Inflammatory macrophage (primary cell): ENCODE results near the gene ENAH.

Experiments used
- DNase-seq, 2 donors: peaks; one replicate each; pipeline ENCODE4 v3.0.0-alpha.2; 2020 to 2022

Gene ENAH

DNA sequence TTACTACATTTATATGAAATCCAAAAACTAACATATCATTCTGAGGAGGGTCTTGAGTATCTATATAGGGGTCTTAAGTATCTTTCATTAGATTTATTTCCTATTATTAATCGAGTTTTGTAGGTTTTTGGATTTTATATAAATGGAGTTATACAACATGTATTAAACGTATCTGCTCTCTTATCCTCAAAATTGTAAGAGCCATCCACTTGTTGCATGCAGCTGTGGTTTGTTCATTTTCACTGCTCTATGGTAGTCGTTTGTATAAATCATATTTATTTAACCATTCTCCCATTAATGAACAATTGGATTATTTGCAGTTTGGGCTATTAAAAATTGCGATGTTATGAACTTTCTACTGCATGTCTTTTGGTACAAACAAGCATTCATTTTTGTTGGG is 97.1 kb downstream of the ENAH start:
- no peak for DNase-seq

DNA sequence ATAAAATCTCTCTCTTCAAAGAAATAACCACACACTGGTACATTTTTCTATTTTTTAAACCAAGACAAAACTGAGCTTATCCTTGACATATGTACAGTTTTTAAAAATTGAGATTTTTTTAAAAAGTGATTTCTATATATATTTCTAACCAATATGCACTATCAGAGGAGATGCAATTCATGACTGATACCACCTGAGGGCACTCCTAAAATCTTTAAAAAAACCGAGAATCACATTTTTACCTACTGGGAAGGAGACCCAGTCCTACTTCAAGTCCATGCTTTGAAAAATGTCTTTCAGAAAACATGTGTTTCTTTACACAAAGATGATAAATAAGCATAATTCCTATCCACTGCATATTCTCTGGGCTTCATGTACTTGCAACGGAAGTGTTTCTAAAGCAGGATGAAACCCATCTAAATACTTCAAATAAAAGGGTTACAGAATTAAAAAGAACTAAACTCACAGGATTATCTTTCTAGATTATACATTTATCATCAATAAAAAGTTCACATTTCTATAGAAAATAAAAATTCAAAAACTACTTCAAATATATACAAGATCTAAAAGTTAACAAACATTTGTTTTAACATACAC is 98.6 kb downstream of the ENAH start:
- peak in 1 of 2 donors; percentile 8 for DNase-seq

- DNase-seq = no peak
Measured at GRCh38 chr1:225549821-225550220, 103.1 kb downstream of the ENAH start.

GRCh38 chr1:225548140-225548857 is 104.6 kb downstream of the ENAH start:
- DNase-seq = no peak

DNA sequence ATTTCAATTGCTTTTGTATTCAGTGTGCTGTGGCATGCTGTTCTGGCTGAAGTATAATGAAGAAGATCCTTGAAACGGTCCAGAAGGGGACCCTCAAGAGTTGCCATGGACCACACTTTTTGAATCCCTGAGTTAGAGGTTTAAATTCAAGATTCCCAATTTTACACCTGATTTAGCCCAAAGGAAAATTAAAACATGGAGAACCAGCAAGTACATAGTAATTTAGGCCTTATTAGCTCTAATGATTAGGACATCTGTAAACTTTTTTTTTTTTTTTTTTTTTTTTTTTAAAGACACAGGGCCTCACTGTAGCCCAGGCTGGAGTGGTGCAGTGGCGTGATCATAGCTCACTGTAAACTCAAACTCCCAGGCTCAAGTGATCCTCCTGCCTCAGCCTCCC is 107.3 kb downstream of the ENAH start:
- no peak for DNase-seq

GRCh38 chr1:225544924-225545323 is 108.0 kb downstream of the ENAH start:
- DNase-seq = no peak

DNA sequence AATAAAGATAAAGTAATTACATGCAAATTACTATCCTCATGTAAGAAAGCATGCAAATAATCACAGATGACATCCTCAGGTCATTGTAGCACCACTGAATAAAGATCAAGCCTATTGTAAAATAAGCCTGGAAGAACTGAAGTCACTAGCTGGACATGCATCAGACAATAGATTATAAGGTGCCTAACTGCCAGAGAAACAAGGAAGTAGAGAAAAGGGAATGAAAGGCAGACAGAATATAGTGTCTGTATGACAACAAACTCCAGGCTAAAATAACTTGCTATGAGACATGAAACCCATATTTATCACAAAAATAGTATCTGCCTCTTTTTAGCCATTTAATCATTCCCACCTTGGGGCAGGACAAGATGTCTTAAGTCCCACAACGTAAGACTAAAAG is 108.7 kb downstream of the ENAH start:
- no peak for DNase-seq

GRCh38 chr1:225543350-225543749 is 109.6 kb downstream of the ENAH start:
- DNase-seq = no peak

DNA sequence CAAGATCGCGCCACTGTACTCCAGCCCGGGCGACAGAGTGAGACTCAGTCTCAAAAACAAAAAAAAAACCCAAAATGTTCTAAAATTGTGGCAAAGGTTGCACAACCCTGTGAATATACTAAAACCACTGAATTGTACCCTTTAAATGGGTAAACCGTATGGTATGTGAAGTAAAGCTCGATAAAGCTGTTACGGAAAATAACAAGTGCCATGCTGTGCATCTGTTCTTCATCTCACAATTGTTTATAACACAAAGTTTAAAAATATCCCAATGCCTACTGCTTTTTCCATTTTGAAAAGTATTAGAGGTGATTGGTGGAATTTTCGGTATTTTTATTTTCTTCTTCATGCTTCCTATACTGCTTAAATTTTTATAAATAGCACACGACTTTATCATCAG is 111.5 kb downstream of the ENAH start:
- DNase-seq = no peak

DNA sequence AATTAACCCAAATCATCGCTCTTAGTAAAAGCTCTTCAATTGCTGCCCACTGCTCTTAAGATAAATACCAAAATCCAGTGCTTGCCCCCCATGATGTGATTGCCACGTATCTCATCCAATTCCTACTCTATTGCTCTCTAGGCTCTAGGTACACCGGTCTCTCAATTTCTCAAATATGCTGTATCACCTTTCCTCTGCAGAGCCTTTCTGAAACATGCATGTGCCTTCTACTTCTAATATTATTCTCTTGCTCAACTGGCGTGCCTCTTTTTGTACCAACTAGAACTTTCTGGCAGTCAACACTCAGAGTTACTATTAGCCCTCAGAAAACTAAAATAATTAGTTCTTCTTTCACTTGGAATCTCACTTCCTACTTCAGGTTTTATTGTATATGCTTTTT is 113.3 kb downstream of the ENAH start:
- no peak for DNase-seq

DNA sequence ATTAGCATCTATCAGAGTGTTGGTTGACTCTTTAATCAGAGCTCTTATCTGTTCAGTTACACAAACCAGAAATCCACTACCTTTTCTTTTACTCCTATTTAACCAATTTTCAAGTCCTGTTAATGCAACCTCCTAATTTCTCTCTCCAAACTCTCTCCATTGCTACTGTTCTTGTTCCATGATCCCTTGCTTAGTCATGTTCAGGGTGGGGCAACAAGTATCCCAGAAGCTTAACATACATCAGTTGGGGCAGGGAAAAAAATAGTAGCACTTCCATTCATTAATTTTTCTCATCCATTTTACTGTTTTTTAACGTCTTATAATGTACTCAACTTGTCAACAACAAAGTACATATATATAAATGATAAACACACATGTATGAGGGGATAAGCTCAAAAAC is 113.9 kb downstream of the ENAH start:
- DNase-seq = no peak

- no peak for DNase-seq
Measured at GRCh38 chr1:225537554-225538251, 115.2 kb downstream of the ENAH start.

DNA sequence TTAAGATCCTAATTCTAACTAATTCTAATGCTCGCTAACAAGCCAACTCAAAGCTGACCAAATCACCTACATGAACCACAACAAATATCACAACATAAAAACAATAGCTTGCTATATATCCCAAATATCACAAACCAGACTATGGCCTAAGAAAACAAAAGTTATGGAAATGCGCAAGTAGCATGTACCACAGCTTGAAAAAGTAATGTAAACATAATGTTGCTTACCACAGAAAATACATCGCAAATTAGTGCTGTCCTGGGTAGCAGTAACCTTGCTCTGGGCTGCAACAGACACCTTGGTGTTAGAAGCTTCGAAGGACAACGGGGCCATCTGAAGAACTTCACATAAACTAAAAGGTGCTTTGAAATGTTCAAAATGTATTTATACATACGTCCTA is 117.6 kb downstream of the ENAH start:
- DNase-seq = no peak

DNA sequence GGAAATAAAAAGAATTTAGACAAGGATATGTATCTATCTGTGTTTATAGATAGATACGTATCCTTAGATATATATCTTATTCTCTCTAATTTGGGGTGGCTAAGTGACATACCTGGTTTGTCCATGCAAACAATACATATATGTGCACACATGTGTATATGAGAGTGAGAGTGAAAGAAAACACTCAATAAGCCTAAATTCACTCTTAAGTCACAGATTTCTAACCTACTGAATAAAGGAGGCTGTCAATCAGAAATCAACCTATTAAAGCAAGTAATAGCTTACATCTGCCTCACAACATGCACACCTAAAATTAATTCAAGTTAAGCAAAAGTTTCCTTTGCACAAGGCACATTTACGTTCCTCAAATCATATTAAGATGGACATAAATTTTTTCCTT is 118.2 kb downstream of the ENAH start:
- no peak for DNase-seq

DNA sequence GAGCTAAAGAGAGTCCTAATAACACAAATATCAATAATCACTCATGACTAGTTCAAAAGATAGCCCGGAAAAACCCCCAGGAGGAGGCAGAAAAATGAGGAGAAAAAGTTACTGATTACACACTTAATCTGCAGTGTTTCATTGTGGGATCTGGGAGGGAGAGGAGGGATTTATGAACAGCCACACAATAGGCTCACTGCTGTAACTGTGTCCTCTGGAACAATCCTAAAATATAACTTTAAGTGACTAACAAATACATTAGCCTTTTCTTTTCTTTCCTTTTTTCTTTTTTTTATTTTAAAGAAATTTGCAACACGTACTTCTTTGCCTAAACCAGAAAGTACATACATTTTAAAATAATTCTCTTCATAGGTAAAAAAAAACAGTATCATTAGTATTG is 118.8 kb downstream of the ENAH start:
- no peak for DNase-seq

DNA sequence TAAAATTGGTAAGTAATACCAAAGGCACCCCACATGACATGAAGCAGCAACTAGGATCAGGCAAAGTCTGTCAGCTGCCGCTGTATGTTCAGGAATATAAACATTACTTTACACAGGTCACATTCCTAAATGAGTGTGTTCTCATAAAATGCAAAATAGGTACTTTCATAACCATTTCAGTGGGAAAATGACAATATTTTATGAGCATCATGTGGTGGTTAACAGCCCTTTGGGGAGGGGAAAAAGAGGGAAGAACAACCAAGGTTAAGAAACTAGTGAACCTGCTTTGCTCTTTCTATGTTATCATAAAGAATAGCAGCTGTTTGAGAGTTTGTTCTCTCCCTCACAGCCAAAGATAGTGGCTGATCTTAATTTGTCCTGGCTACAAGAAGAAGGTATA is 119.7 kb downstream of the ENAH start:
- DNase-seq = no peak

- no peak for DNase-seq
Measured at GRCh38 chr1:225532240-225532944, 120.5 kb downstream of the ENAH start.

GRCh38 chr1:225529726-225530125 is 123.2 kb downstream of the ENAH start:
- DNase-seq = no peak

GRCh38 chr1:225527575-225527974 is 125.3 kb downstream of the ENAH start:
- DNase-seq = no peak

- no peak for DNase-seq
Measured at GRCh38 chr1:225526878-225527277, 126.0 kb downstream of the ENAH start.

DNA sequence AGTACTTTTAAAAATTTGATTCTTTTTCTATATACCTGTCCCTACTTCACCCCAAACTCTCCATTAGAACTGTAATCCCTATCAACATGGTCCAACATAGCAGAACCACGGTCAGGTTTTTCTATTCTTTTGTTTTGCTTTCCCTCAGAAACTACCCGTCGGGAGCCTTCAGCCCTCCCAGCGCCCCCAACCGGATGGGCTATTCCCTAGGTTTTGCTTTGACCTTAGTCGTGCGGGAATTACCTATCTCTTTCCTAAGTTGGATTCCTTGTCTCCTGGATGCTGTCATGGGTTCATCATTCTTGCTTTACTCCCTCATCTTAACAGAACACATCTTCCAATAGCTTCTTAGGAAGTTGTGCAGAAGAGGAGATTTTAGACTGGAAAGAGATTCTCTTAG is 127.5 kb downstream of the ENAH start:
- DNase-seq = no peak

DNA sequence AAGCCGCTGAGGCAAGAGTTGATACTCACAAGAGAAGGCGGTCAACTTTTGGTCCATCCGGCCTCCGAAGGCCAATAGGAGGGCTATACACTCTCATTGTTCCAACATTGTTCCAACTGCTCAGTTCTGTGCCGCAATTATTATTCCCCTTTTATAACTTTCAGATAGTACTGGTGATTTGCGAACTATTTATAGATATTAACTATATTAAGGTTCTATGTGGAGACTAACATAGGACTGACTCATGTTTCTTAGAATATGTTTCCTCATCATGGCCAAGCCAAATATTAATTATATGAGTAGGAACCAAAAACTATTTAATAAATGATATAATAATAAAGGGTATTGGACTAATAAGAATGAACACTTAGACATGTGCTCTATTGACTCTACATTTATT is 128.4 kb downstream of the ENAH start:
- DNase-seq = no peak

DNA sequence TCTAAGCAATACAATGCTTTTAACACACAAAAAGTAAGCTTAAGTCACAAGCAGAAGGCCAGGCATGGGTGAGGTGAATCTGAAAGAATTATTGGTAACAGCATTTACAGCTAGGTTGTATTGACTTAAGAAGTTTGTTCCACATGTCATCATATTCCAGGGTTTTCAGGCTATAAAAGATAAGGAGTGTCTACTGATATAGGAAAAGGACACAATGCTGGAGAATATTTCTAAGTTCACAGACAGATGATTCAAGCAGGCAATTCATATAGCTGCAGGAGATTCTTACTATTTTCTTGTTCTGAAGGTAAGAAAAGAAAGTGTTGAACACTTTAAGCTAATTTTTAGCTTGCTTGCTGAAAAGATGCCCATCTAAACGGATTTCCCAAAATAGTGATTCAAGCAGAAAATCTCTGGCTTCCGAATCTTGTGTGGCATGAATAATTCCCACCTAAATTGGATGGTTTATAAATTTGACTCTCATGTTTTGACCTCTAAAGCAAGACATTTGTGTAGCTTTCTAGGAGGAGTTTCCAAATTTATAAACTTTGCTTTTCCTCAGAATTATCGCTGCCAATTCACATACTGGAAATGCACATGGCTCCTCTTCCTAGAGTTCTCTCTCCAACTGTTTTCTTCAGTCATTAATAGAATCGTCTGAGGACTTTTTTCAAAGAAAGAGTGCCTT is 129.5 kb downstream of the ENAH start:
- no peak for DNase-seq
